Heart right ventricle (tissue), 16 donors: ENCODE results near the gene NDUFA8. TPM values are rescaled to one million over a fixed set of nuclear protein-coding genes. Genes with fewer than 3 reads are reported as not detected.
"Not testable (repeated sequence)": the region's sequence is repeated elsewhere in the genome, so short reads cannot be mapped to it uniquely, and the experiment has no call there.

ENCODE experiments used
- ATAC-seq, 8 donors: fragments of 200-7000 bp; cut with Tn5 transposase; one replicate each; pipeline ENCODE4 v1.9.1; 2020; ENCODE audit warnings: mild to moderate bottlenecking in 8 of 8, moderate library complexity in 8 of 8, moderate number of reproducible peaks in 1 of 8
- DNase-seq, 2 donors: peaks; one replicate each; pipeline ENCODE4 v3.0.0-alpha.2; 2020
- H3K27ac ChIP-seq, 10 donors: fragments of 200-600 bp; sonication (generic) in 2 of 10; one replicate each; pipeline versions ENCODE4 v1.5.0 to v1.8.0; 2020 to 2022; ENCODE audit warnings: mild to moderate bottlenecking in 3 of 10
- H3K27me3 ChIP-seq, 7 donors: fragments of 200-600 bp; one replicate each; pipeline ENCODE4 v1.8.0; 2021 to 2022; ENCODE audit warnings: mild to moderate bottlenecking in 2 of 7
- H3K36me3 ChIP-seq, 9 donors: fragments of 200-600 bp; sonication (generic) in 1 of 9; one replicate each; pipeline versions ENCODE4 v1.5.0 to v1.8.0; 2020 to 2022; ENCODE audit warnings: mild to moderate bottlenecking in 2 of 9
- H3K4me1 ChIP-seq, 9 donors: fragments of 200-600 bp; sonication (generic) in 1 of 9; one replicate each; pipeline versions ENCODE4 v1.5.0 to v1.8.0; 2020 to 2022; ENCODE audit warnings: mild to moderate bottlenecking in 4 of 9
- H3K4me3 ChIP-seq, 10 donors: fragments of 200-600 bp; sonication (generic) in 2 of 10; one replicate each; pipeline versions ENCODE4 v1.5.0 to v1.8.0; 2020 to 2022; ENCODE audit warnings: mild to moderate bottlenecking in 7 of 10, moderate library complexity in 2 of 10
- H3K9me3 ChIP-seq, 11 donors: fragments of 200-600 bp in 10 of 11; sonication (generic) in 2 of 11; one replicate each; pipeline versions ENCODE4 v1.5.0 to v1.8.0; 2013 to 2022; ENCODE audit warnings: mild to moderate bottlenecking in 2 of 11, control low read depth in 1 of 11, moderate library complexity in 1 of 11
- WGBS, 2 donors: extraction: QIAGEN DNeasy Blood & Tissue Kit; methylation state at CpG; one replicate each; pipeline ENCODE4 v1.1.7; 2013; ENCODE audit warnings: inconsistent platforms in 1 of 2; 5-methylcytosine and 5-hydroxymethylcytosine counted together
- intact Hi-C, 10 donors: fragments of 100-400 bp; cut with DNase I; formaldehyde crosslinking; loops; one replicate each; pipeline versions ENCODE4 v1.11.1 to v1.14.2; 2022
- polyA plus RNA-seq, 2 donors: library from polyadenylated mRNA; stranded (reverse); fragments of 200-250 nt; gene quantifications; one replicate each; pipeline ENCODE4 v1.2.3, GENCODE V29; 2013
- total RNA-seq, 10 donors: library from RNA; stranded (reverse); fragmentation: NEBNext Ultra II Directional in 3 of 10; extraction: Animal tissue kit (Norgen Biotek cat#: 25700) in 3 of 10; gene quantifications; one replicate each; pipeline versions ENCODE4 v1.2.1 to v1.2.4, GENCODE V29; 2021 to 2023
- TF ChIP-seq, protein P1 (sequence below), 9 donors: fragments of 200-600 bp; sonication (generic) in 2 of 9; IDR thresholded peaks; one replicate each; pipeline versions ENCODE4 v1.5.0 to v1.8.0; 2021 to 2022; ENCODE audit warnings: antibody characterized with exemption in 9 of 9, mild to moderate bottlenecking in 5 of 9, moderate library complexity in 1 of 9
- donor health status: Arrhythmogenic right ventricular cardiomyopathy.
- donor health status: ischemic (EF 13 %, LVEDD 7.1; RV severe dilation, severe dysfunction).
- donor health status: healthy with polysubstance abuse.
- donor health status: DM: no; HTN: yes; CAD: no.
- donor health status: DM: no; HTN: no; CAD: no.
- donor health status: ischemic (EF 25% LVEDD 6.9; RV normal size, moderate dysfunction).
- donor health status: ischemic (EF 25% LVEDD 5.7; RV mildly dilated, moderate dysfunction).
- donor health status: healthy.
- donor health status: DM: yes; HTN: yes; CAD: no.
- donor health status: Ischemic cardiomyopathy.
- donor health status: ischemic (EF 35%, LVEDD 5.7; RV mildly dilated, moderate dysfunction).
- donor health status: nonischemic (EF 11% LVEDD 7.7; RV severe dilation, severe dysfunction).
- donor health status: DM: yes; HTN: yes; CAD: no.
- donor health status: PGD.
- donor health status: ischemic (EF 29% LVEDD 5.4; RV normal size, mild dysfunction).
- donor health status: nonischemic (EF 23%, LVEDD 6.1; RV moderate dilation, normal function).

NDUFA8 gene
- total and polyA plus RNA-seq, 12 donors: 222 to 739 (median 313) TPM

DNA sequence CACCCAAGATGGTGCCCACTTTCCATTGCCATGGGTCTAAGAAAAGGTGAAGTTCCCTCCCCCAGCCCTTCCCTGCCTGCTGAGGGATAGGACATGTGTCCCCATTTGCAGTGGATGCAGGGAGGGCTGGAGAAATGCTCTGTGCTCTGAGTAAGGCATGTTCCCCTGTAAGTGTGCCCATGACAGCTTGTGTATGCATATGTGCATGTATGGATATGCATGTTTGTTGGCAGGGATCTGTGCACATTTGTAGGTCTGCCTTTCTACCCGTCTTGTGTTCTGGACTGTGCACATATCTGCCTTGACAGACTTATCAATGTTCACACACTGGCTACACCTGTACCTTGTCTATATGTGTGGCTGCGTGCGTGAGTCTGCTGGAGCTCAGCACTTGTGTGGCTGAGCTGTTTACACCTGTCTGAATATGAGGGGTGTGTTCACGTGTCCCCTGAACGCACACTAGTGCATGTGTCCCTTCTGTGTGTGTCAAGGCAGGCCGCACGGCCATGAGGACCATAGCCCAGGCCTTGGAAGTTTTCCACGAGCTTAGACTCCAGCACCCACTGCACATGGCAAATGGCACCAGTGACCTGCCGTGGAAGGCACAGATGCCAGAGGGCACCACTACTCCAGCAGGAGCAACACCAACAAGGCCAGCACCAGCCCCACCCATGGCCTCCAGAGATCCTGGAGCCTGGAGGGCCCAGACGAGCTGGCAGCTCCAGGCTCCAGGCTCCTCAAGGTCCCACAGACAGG is 39.1 kb downstream of the NDUFA8 start:
- WGBS, 2 donors: 81 to 85% methylated on average over 10 of the region's 10 CpGs
- peaks cover 0 to 9% (median 2%) of the 10 kb centered on the region in 7 donors for H3K27me3 ChIP-seq

DNA sequence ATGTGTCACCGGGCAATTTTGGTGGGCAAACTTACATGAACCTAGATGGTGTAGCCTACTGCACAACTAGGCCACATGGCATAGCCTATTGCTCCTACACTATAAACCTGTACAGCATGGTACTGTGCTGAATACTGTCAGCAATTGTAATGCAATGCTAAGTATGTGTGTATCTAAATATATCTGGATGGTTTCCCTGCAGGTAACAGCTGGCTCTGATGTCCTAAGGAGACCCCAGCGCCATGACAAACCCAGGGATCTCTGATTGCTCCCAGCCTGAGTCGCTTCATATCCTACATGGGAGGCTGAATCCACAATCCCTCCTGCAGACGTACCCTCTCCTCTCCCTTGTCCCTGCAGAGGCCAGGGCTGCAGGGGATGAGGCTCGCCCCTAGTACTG is 39.9 kb downstream of the NDUFA8 start:
- Histone ChIP-seq H3K4me3 (no peak overlapping the region), H3K4me1 (no peaks in the 10 kb centered on the region), H3K27me3 (peaks cover 0 to 1% (median 0%) of the 10 kb centered on the region in 7 donors), H3K36me3 (no peaks in the 10 kb centered on the region), H3K27ac (no peak overlapping the region), H3K9me3 (no peaks in the 10 kb centered on the region)
- WGBS, 2 donors: 92% methylated on average over 5 of the region's 5 CpGs
- DNase-seq: no peak
- TF ChIP-seq, protein P1, sequence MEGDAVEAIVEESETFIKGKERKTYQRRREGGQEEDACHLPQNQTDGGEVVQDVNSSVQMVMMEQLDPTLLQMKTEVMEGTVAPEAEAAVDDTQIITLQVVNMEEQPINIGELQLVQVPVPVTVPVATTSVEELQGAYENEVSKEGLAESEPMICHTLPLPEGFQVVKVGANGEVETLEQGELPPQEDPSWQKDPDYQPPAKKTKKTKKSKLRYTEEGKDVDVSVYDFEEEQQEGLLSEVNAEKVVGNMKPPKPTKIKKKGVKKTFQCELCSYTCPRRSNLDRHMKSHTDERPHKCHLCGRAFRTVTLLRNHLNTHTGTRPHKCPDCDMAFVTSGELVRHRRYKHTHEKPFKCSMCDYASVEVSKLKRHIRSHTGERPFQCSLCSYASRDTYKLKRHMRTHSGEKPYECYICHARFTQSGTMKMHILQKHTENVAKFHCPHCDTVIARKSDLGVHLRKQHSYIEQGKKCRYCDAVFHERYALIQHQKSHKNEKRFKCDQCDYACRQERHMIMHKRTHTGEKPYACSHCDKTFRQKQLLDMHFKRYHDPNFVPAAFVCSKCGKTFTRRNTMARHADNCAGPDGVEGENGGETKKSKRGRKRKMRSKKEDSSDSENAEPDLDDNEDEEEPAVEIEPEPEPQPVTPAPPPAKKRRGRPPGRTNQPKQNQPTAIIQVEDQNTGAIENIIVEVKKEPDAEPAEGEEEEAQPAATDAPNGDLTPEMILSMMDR (IDR thresholded peaks at IDR 0.05): no peak
- ATAC-seq: no peak
- intact Hi-C loops: loop anchor here in 8 of 10 donors (5.0 to 10.0 kb wide), 4 partner anchors 145 to 695 kb away; partner anchors contain the start of genes MRRF (in 1 of the 8) and RBM18 (in 1 of the 8)

More for the DNA sequence above, 39.1 kb downstream of the NDUFA8 start:
- no peak for DNase-seq
- Histone ChIP-seq H3K4me1 (peaks cover 0 to 7% (median 3%) of the 10 kb centered on the region in 9 donors), H3K27ac (no peak overlapping the region), H3K36me3 (no peaks in the 10 kb centered on the region), H3K4me3 (no peak overlapping the region), H3K9me3 (no peaks in the 10 kb centered on the region)
- intact Hi-C loops: loop anchor here in 8 of 10 donors (5.0 to 10.0 kb wide), 4 partner anchors 144 to 694 kb away; partner anchors contain the start of genes MRRF (in 1 of the 8) and RBM18 (in 1 of the 8)
- TF ChIP-seq, protein P1 (IDR thresholded peaks at IDR 0.05): no peak
- no peak for ATAC-seq

DNA sequence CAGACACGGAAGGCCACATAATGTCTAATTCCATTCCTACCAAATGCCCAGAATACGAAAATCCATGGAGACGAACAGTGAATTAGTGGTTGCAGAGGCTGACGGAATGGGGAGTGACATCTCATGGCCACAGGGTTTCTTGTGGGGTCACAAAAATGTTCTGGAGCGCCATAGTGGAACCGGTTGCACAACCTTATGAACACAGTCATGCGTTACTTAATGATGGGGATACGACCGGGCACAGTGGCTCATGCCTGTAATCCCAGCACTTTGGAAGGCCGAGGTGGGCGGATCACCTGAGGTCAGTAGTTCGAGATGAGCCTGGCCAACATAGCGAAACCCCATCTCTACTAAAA is 40.4 kb downstream of the NDUFA8 start:
- ATAC-seq (no peak), DNase-seq (no peak)
- no peaks in the 10 kb centered on the region for H3K9me3 ChIP-seq
- H3K36me3 ChIP-seq: no peaks in the 10 kb centered on the region
- intact Hi-C loops: no loop called here
- TF ChIP-seq, protein P1 (IDR thresholded peaks at IDR 0.05): no peak
- WGBS, 2 donors: 83 to 89% methylated on average over 13 of the region's 13 CpGs
- H3K27me3 ChIP-seq: no peaks in the 10 kb centered on the region
- no peak overlapping the region for H3K4me3 ChIP-seq
- no peaks in the 10 kb centered on the region for H3K4me1 ChIP-seq
- H3K27ac ChIP-seq: no peak overlapping the region

DNA sequence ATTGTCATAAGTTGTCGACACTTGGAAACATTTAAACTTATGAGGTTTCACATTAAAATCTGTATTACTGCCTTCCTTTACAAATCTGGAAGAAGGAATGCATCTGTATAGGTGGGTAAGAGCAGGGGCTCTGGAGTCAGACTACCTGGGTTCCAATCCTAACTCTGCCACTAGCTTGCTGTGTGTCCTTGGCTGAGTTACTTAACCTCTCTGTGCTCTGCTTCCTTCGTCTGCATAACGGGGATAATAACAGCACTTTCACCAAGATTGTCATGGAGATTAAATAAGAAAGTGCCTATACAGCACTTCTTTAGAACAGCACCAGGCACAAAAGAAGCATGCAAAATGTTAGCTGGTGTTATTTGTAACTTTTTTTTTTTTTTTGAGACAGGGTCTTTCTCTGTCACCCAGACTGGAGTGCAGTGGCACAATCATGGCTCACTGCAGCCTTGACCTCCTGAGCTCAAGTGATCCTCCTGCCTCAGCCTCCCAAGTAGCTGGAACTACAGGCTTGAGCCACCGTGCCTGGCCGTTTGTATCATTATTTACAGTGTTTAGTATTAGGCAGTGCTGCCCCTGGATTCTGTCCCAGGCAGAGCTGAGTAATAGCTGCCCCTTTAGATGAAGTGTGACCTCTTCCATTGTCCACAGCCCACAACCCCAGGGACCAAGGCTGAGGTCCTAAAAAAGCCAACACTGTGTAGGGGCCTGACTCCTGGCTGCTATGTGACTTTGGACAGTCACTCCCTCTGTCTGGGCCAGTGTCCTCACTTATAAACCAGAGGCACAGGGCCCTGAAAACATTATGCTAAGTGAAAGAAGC is 41.0 kb downstream of the NDUFA8 start:
- H3K4me3 ChIP-seq: no peak overlapping the region
- 78 to 80% methylated on average over 5 of the region's 5 CpGs for WGBS, 2 donors

DNA sequence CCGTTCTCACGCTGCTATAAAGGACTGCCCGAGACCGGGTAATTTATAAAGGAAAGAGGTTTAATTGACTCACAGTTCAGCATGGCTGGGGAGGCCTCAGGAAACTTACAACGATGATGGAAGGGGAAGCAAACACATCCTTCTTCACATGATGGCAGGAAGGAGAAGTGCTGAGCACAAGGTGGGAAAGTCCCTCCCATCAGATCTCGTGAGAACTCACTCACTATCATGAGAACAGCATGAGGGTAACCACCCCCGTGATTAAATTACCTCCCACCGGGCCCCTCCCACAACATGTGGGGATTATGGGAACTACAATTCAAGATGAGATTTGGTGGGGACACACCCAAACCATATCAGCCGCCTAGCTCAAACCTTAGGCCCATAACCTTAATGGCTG is 42.3 kb downstream of the NDUFA8 start:
- DNase-seq, H3K4me3 ChIP-seq, ATAC-seq, H3K4me1 ChIP-seq, H3K27ac ChIP-seq, H3K9me3 ChIP-seq, H3K27me3 ChIP-seq, intact Hi-C loops, H3K36me3 ChIP-seq: not testable (repeated sequence)
- 69 to 80% methylated on average over 9 of the region's 9 CpGs for WGBS, 2 donors

More for the DNA sequence above, 41.0 kb downstream of the NDUFA8 start:
- intact Hi-C loops: no loop called here
- no peak for DNase-seq
- Histone ChIP-seq H3K9me3 (no peaks in the 10 kb centered on the region), H3K27me3 (no peaks in the 10 kb centered on the region), H3K36me3 (no peaks in the 10 kb centered on the region), H3K27ac (no peak overlapping the region), H3K4me1 (no peaks in the 10 kb centered on the region)
- TF ChIP-seq, protein P1 (IDR thresholded peaks at IDR 0.05): no peak
- no peak for ATAC-seq
